ENCODE data around the gene LEO1.
"Not testable (repeated sequence)": the region's sequence is repeated elsewhere in the genome, so short reads cannot be mapped to it uniquely, and the experiment has no call there.

The LEO1 gene

GRCh38 chr15:52003089-52003488 lies 31.5 kb upstream of the LEO1 start:
- DNase-seq, result not testable (repeated sequence)

- DNase-seq, result no peak
These were observed 30.8 kb upstream of the LEO1 start for GRCh38 chr15:52002351-52002750.

DNA sequence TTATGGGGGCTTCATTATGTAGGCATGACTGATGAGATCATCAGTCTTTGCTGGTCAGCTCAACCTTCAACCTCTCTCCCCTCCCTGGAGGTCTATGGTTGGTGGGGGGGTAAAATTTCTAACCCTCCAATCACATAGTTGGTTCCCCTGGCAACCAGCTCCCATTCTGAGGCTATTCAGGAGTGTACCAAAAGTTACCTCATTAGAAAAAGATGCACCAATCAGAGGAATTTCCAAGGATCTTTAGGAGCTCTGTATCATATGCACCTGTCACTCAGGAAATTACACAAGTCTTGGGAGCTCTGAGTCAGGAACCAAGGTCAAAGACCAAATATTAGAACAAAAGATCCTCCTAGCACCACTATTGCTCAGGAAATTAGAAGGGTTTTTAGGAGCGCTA lies 21.4 kb upstream of the LEO1 start:
- DNase-seq, result no peak

- no peak for DNase-seq
These were observed 19.6 kb upstream of the LEO1 start for GRCh38 chr15:51991141-51991540.

GRCh38 chr15:51982770-51983103 lies 11.2 kb upstream of the LEO1 start:
- DNase-seq, result no peak

DNA sequence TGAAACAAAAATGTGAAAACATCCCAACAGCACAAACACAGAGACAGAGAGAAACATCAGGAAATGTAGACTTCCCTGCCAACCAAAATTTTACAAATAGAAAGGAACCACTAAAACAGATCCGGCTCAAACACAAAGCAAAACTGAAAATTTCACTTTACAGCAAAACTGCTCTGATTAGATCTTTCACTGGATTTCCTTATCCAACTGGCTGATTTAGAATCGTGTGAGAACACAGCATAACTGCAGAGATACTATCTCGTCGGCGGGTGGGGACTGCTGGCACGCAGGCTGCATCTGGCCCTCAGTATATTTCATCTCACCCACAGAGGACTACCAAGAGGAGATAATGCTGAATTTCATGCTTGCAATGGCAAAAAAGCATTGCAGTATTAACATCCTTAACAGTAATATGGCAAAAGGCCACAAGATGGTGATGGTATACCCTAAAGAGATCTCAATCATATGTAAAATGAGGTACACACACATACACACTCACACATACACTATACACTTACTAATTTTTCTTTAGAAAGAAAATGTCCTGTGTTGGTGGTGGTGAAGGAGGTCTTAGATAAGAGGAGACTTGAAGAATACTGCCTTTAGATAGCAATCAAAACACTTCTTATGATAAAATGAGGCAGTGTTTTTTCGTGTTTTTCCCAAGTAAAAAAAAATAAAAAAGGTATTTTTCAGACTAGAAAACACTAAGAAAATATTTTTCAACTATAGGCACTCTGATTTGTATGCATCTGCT lies 10.6 kb upstream of the LEO1 start:
- no peak for DNase-seq

DNA sequence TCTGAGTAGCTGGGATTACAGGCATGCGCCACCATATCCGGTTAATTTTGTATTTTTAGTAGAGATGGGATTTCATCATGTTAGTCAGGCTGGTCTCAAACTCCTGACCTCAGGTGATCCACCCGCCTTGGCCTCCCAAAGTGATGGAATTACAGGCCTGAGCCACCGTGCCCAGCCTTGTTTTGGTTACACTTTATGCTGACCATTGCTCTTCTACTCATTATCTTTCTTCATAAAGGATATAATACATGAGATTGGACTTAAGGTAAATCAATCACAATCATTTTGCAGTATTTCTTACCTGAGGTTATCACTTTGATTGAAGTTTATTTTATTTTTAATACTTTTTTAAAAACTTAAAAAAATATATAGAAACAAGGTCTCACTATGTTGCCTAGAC lies 2.2 kb upstream of the LEO1 start:
- DNase-seq, result no peak

GRCh38 chr15:51973220-51973619 lies 1.6 kb upstream of the LEO1 start:
- DNase-seq, result no peak

- no peak for DNase-seq
These were observed 575 bp downstream of the LEO1 start for GRCh38 chr15:51971032-51971374.

DNA sequence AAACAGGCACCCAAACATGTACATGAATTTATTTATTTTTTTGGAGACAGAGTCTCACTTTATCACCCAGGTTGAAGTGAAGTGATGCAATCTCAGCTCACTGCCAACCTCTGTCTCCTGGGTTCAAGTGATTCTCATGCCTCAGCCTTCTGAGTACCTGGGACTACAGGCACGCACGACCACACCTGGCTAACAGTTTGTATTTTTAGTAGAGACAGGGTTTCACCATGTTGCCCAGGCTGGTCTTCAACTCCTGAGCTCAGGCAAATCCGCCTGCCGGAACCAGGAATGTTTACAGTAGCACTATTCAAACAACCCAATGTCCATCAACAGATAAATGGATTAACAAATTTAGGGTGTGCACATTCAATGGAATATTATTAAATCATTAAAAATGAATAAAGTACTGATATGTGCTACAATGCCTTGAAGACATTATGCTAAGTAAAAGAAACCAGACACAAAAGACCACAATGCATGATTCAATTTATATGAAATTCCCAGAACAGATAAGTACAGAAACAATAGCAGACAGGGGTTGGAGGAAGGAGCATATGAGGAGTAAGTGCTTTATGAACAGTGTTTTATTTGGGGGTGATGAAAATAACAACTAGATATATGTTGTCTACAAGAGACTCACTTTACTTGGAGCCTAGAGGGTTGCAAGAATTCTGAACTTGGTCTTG lies 1.3 kb downstream of the LEO1 start:
- DNase-seq, result no peak

DNA sequence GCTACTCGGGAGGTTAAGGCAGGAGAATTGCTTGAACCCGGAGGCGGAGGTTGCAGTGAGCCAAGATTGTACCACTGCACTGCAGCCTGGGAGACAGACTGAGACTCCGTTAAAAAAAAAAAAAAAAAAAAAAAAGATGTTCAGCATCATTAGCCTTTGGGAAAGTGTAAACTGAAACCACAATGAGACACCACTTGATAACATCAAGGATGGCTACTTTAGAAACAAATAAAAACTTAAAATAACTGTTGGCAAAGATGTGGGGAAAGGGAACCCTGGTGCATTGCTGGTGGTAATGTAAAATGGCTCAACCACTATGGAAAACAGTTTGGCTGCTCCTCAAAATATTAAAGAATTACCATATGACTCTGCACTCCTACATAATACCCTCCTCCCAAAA lies 1.9 kb downstream of the LEO1 start:
- no peak for DNase-seq

- DNase-seq, result no peak
These were observed 4.0 kb downstream of the LEO1 start for GRCh38 chr15:51967583-51967982.

DNA sequence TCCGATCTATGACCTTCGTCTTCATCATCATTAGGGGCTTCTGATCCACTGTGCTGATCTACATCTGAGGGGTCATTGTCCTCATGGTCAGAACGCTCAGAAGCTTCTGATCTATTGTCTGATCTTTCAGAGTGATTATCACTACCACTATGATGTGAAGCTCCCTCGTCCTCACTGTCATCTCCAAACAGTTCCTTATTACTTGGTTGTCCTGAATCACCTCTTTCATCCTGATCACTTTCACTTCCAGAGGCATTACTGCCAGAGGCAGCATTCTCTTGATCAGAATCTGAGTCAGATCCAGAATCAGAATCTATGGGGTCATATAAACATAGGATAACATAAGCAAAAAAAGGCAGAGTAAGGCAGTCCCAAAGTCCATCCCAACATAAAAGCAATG lies 5.4 kb downstream of the LEO1 start:
- no peak for DNase-seq

- DNase-seq, result no peak
These were observed 5.9 kb downstream of the LEO1 start for GRCh38 chr15:51965691-51966090.

DNA sequence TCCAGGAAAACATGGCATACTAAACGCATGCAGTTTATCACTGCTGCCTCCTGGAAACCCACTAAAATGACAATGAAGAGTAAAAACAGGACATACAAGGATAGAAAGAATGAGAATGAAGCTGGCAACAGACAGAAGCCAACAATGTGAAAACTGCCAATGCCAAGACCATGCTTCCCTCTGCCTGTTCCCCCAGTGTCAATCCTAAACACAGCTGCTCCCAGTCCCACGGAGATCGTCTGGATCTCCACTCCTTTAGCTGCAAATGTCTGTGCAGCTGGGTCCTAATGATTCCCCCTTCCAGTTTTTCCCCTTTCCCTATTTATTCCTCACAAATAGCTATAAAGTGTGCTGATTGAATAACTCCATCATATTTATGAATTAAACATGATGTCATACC lies 16.1 kb downstream of the LEO1 start:
- no peak for DNase-seq

- no peak for DNase-seq
These were observed 18.8 kb downstream of the LEO1 start for GRCh38 chr15:51952805-51953204.

DNA sequence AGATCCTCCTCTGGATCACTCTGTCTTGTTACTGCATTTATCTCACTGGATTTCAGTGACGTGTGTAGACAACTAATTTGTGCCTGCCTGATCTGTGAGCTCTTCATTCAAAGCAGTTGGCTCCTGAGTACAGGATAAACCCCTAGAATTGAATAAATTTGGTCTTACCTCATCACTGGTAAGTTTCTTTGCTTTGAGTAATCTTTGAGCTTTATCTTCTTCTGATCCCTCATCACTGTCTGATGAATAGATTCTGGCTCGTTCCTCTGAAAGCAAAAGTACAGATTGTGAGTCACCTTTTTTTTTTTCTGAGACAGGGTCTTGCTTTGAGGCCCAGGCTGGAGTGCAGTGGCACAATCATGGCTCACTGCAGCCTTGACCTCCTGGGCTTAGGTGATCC lies 24.5 kb downstream of the LEO1 start:
- DNase-seq, result no peak

GRCh38 chr15:51939216-51939615 lies 32.4 kb downstream of the LEO1 start:
- no peak for DNase-seq

DNA sequence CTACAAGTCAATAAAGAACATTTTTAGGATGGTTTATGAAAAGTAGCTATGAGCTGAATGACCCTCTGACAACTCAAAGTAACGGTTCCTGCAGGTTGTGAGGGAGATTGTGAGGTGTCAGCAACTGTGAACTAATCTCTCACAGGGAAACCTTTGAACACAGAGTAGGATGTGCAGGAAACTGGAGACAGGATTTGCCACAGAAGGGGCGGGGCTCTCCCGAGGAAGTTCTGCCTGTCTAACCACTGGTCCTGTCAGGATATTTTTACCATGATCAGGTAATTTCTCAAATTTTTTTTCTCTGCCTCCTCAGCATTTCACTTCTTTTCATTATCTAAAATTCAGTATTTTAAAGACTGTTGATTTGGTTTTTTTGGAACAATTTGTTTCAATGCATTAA lies 33.3 kb downstream of the LEO1 start:
- DNase-seq, result no peak

DNA sequence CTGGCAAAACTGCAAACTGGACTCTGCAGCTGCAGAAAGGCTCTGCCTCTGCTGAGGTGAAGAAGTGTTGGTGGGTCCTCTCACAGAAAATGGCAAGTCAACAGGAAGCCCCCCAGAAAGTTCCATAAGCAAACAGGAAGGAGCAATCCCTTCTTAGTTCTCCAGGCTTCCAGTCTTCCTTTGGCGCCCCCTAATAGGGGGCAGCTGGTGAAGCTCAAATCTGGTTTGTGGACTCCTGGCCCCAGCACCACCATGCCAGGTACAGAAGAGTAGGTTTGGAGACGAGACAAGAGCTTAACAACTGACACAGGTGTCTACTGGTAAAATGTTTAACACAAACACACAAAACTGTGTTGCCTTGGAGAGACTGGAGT lies 35.5 kb downstream of the LEO1 start:
- DNase-seq, result no peak

DNA sequence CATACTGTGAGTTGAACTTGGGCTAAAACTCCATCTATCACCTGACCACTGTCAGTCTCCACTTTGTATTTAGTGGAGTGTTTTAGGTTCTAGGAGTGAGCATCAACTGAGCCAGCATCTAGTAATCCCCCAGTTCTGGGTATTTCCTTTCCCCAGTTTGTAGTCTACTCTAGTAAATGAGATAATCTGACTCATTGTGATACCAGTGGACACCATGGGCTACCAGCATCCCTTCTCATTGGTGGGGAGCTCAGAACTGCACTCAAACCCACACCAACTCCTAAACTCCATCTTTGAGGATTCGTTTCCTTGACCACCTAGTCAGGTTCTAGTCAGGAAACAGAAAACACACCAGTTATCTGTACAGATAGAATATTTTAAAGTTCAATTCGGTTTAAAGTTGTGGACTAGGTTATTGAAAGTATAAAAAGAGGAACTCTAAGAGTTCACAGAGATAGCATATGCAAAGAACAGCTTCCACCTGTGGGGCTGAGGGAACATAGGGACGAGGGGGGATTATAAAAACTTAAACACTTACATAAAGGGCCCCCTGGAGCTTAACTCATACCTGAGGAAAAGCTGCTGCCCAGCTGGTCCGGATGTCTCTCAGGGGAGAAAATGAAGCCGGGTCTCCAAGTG lies 36.0 kb downstream of the LEO1 start:
- DNase-seq, result no peak

GRCh38 chr15:51932161-51932560 lies 39.4 kb downstream of the LEO1 start:
- no peak for DNase-seq

GRCh38 chr15:51931638-51932037 lies 39.9 kb downstream of the LEO1 start:
- DNase-seq, result no peak

DNA sequence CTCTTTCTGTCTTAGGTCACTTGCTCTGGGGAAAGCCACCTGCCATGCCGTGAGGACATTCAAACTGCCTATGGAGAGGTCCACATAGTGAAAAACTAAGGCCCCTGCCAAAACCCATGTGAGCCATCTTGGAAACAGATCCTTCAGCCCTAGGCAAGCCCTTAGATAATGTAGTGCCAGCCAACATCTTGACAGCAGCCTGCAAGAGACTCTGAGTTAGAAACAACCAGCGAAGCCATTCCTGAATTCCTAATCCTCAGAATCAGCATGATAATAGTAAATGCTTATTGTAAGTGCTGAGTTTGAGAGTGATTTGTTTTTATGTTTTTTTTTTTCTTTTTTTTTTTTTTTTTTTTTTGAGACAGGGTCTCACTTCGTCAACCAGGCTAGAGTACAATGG lies 40.6 kb downstream of the LEO1 start:
- DNase-seq, result no peak

DNA sequence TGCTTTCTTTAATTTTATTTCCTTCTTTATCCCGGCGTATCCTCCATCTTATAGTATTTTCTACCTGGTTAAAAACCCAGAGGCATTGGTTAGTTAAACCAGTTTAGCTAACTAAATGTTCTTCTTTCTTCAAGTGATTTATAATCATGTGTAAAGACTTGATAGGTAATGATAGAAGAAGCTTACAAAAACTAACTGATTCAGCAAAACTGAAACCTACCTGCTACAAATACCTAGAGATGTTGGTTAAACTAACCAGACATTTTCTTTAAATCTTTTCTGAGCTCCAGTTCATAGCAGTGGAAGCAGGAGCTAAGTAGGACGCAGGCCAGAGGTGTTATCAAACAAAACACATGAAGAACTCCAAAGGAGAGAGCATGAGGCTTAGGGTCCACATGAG lies 44.8 kb downstream of the LEO1 start:
- DNase-seq, result no peak

Data from NCI-H187 (cell line).